ENCODE results near the gene RALGDS.
"Not testable (repeated sequence)": the region's sequence is repeated elsewhere in the genome, so short reads cannot be mapped to it uniquely, and the experiment has no call there.

RALGDS gene

DNA sequence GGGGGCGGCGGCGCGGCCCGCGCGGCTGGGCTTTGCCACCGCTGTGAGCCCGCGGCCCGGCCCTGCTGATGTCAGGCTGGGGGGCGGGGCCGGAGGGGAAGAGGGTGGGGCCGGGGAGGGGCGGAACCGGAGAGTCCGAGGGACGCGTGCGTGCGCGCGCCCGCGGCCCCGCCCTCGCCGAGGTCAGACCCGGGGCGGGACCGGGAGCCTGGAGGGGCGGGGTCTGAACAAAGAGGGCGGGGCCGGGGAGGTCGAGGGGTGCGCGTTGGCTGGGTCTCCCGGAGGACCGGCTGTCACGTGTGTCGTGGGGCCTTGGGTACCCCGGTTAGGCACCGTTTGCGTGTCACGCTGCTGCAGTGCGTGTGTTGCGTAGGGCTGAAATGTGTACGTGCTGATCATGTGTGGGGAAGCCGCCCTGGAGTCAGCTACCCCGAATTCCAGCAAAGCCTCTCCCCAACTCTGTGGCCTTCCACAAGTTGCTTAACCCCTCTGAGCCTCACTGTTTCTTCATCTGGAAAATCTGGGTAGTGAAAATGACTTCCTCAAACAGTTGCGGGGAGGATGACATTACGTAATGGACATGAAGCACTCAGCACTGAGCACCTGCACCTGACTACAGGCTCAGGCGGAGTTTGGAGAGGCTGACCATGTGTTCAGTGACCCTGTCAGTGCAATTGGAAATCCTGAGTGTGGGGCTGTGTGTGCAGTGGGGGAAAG, at the start of gene RALGDS:
Gene RALGDS, minus strand, starts transcription at position 43 of the 717 bp plus-strand sequence. CDS start 86 bp downstream, outside the sequence.
- peak; percentile 91 for DNase-seq

DNA sequence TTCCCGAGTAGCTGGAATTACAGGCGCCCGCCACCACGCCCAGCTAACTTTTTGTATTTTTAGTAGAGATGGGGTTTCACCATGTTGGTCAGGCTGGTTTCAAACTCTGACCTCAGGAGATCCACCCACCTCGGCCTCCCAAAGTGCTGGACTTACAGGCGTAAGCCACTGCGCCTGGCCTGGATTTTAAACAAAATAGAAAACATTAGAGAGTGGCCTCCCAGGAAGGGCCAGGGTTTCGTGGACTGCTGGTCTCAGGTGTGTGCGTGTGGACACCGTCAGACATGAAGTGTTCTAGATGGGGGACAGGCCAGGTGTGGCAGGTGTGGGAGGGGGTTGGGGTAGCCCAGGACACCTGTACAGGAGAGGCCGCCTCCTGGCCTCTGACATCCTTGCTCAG, 49.7 kb upstream of the RALGDS start:
- DNase-seq: no peak

DNA sequence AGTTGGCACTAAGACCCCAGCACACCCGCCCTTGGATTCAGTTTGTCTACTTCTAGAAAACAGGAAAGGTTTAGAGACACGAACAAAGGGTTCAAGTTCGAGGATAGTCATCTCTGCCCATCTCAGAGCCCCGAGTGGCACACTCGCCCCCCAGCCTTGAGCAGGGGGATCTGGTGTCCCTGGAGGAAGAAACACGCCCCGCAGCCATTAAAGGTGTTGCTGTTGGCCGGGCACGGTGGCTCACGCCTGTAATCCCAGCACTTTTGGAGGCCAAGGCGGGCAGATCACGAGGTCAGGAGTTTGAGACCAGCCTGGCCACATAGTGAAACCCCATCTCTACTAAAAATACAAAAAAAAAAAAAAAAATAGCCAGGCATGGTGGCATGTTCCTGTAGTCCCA, 48.6 kb upstream of the RALGDS start:
- DNase-seq: not testable (repeated sequence)

DNA sequence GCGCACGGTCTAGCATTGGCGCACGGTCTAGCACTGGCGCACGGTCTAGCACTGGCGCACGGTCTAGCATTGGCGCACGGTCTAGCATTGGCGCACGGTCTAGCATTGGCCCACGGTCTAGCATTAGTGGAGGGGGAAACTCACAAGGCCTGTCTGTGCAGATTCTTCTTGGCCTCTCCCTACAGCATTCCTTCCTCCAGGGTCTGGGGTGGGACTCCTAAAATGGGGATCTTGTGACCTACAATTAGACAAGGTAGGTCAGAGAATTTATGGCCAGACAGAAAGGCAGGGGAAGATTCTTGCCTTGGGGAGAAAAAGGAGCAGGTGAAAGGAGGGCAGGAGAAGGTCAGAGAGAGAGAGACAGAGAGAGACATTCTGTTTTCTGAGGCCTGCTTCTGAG, 48.1 kb upstream of the RALGDS start:
- DNase-seq: no peak

DNA sequence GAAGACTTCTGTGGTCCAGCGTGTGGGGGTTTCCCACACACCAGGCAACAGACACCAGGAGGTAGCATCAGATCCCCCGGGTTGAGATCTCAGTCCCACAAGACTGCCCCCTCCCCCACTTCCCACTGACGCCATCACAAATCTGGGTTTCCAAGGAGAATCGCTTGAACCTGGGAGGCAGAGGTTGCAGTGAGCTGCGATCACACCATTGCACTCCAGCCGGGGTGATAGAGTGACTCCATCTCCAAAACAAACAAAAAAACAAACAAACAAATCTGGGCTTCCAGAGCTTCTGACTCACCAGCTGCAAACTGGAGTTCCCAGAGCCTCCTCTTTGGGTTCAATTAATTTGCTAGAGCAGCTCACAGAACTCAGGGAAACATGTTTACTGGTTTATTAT, 47.4 kb upstream of the RALGDS start:
- DNase-seq: no peak

DNA sequence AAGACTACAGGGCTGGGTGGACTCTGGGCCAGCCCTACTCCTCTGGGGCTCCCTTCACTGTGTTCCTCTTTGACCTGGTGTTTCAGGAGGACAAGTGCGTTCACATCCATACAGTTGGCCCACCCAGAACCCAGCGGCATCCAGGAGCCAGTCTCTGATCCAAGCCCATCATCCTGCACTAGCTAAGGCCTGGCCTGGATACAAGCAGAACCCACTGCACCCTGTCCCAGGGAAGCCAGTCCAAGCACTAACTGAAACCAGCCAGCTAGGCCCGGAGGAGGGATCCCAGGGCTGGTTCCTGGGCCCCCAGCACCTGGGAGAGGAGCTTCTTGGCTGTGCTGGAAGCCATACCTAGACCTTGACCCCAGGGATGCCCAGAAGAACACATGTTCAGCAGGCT, 46.7 kb upstream of the RALGDS start:
- DNase-seq: no peak

DNA sequence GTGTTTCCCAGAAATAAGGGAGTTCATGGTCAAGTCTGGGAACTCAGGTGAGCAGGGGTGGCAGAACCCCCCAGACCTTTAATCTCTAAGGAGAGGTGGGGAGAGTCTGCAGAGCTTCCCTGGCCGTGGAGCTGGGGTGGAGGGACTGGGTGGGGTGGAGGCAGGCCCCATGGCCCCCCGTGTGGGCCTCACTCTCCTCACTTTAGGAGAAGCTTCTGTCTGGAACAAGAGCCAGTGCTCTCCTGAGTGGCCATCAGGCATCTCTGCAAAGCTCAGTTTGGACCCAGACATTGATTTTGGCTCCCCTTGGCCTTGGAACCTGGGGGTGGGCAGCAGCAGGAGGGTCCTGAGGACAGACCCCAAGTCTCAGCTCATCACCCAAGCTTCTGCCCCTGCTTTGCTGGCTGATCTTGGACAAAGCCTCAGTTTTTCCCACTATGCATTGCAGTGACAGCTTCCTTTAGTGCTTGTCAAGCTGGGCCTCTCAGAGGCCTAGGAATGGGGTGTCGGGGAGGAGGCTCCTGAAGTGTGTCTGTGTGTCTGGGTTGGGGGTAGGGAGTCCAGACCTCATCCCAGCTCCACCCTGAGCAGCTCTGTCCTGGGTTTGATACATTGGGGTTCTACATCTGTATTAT, 46.2 kb upstream of the RALGDS start:
- no peak for DNase-seq

DNA sequence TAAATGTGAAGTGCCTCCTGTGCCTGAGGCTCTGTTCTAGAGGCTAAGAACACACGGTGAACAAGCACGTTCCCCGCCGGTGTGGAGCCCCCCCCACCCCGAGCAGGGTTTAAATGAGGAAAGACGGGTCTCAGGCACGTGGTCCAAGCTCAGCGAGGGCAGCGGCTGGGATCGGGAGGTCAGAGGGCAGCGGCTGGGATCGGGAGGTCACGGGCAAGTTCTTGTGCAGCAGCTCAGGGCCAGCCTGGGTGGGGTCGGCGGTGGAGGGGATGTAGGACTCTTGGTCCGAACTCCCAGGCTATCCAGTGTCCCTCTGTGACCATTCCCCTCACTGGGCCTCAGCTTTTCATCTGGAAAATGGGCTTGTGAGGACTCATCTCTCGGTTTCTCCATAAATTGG, 45.4 kb upstream of the RALGDS start:
- no peak for DNase-seq

DNA sequence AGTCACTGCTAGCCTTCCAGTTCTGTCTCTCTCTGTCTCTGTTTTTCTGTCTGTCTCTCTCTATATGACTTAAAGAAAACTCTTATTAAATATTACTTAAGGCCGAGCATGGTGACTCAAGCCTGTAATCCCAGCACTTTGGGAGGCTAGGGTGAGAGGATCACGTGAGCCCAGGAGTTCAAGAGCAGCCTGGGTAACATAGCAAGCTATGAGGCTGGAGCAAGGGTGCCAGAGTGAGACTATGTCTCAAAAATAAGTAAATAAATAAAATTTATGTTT, 44.4 kb upstream of the RALGDS start:
- DNase-seq: no peak

DNA sequence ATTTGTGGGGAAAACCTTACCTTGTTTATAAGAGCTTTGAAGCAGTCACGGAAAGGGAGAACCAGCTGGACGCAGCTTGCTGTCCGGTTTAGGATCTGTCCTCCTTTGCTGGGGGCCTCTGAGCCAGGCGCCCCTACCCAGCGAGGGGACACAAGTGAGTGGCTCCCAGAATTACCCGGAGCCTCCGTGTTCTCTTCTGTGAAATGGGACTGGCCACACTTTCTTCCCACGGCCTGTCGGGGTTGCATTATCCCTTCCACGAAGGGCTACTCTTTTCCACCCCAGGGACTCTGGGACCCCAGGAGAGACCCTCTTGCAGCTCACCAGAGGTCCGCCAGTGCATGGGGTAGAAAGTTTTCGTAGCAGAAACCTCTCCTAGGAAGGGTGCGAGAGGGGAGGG, 43.2 kb upstream of the RALGDS start:
- DNase-seq: no peak

DNA sequence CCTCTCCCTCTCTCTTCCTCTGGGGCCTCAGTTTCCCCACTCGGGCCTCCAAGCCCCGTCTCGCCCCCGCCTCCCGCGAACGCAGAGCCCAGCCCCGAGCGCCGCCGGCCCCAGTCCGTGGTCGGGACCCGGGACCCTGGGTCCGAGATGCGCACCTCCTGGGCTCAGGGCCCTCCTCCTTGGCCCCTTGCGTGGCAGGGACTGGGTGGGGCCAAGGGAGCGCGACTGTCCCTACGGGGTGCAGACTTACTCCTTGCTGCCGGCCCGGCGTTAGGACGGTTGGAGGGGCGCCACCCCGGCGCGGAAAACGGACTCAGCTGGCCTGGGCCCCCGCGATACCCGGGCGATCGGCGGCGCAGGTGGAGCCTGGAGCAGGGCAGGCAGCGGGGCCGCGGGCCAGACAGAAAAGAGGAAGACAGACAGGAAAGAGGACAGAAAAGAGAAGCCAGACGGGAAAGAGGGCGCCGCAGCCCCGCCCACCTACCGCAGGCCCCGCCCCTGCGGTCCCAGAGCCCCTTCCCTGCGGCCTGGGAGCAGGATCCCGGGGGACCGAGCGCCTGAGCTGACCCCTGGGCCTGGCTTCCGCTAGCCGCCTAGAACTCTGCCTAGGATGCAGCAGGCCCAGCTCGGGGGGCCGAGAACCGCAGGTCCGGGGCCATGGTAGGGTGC, 42.6 kb upstream of the RALGDS start, which contains the start of gene GBGT1:
Gene GBGT1, minus strand, starts transcription at position 411 of the 669 bp plus-strand sequence. CDS start 1,502 bp downstream, outside the sequence.
- DNase-seq: no peak

DNA sequence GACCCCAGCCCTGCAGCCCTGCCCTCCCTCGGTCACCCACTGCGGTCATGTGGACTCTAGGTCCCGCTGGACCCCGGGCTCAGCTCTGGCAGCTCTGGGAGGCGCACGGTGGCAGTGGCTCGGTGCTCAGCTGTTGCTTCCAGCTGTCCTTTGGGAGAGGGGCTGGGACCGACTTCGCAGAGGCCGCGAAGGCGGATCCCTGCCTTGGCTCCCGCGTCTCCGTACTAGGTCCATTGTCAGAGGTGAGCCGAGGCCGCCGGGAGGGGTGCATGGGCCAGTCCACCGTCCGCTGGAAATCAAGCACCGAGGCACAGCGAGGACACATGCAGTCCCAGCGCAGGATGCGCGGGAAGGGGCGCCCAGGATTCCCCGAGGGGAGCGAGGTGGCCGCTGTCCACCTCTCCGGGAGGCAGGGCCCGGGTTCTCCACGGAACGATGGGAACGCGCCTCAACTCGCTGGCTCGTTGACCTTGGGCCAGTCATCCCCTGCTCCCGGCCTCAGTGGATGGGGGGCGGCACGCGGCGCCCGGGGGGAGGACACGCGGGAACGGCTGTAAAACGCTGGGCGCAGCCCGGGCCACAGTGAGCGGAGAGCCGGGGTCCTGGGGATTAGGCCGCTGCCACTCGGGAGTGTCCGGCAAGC, 41.9 kb upstream of the RALGDS start:
- no peak for DNase-seq

DNA sequence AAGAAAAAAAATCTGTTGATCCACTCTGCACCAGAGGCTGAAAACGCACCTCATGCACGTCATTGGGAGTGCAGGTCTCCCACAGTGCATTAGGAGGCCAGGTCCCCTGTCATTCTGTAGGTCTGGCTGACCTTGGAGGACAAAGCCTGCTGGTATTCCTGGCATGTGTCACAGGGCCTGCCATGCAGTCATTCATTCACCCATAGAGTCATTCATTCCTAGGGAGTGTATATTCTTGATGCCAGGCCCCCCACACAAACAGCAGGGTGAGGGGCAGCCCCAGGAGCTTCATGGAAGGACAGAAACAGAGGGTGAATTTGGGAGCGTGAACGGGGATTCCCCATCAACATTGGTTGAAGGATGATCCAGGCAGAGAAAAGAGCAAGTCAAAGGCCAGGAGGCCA, 40.5 kb upstream of the RALGDS start:
- no peak for DNase-seq

DNA sequence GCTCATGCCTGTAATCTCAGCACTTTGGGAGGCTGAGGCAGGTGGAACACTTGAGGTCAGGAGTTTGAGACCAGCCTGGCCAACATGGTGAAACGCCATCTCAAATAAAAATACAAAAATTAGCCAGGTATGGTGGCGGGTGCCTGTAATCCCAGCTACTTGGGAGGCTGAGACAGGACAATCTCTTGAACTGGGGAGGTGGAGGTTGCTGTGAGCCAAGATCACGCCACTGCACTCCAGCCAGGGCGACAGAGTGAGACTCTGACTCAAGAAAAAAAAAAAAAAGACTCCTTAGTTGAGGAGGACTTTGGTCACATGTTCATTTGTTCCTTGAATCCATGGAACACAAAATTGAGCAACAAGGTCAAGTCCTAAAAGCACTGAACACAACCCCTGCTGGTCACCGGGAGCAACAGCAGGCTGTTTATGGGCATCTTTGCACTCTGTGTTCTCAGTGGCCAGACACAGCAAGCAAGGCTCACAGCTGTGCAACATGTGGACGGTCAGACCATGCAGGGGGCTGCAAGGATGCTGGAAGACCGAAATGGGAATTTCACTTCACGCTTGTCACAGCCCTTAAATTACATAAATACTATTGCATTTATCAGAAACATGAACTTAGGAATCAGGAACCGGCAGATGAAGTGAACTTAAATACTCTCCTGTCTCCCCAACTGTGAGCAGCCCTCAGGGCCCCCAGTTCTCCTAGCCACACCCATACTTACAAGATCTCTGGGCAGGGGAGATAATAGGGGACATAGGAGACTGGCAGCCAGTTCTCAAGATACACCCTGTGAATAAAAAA, 39.9 kb upstream of the RALGDS start:
- peak; percentile 26 for DNase-seq

DNA sequence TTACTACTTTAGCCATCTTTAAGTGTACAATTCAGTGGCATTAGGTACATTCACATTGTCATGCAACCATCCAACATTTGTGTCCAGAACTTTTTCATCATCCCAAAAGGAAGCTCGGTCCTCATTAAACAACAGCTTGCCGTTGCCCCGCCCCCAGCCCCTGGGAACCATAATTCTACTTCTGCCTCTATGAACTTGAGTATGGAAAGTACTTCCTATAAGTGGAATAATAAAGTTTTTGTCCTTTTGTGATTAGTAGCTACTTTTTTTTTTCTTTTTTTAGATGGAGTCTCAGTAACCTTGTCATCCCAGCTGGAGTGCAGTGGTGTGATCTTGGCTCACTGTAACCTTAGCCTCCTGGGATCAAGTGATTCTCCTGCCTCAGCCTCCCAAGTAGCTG, 37.7 kb upstream of the RALGDS start:
- DNase-seq: no peak

DNA sequence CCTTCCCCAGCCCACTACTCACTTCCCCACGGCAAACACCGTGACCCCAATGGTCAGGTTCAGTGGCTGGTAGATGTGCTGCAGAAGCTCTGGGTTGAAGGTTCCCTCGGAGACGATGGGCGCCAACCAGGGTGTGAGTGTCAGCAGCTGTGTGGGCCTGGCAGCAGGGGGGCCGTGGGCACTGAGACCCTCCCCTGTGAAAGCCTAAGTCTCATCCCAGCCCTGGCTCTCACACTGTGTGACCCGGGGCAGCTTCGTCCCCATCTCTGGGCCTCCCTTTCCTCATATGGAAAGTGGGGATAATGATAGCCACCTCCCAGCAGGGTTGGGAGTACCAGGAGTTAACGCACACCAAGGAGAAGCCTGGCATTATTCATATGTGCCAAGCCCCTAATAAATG, 34.1 kb upstream of the RALGDS start:
- DNase-seq: no peak

DNA sequence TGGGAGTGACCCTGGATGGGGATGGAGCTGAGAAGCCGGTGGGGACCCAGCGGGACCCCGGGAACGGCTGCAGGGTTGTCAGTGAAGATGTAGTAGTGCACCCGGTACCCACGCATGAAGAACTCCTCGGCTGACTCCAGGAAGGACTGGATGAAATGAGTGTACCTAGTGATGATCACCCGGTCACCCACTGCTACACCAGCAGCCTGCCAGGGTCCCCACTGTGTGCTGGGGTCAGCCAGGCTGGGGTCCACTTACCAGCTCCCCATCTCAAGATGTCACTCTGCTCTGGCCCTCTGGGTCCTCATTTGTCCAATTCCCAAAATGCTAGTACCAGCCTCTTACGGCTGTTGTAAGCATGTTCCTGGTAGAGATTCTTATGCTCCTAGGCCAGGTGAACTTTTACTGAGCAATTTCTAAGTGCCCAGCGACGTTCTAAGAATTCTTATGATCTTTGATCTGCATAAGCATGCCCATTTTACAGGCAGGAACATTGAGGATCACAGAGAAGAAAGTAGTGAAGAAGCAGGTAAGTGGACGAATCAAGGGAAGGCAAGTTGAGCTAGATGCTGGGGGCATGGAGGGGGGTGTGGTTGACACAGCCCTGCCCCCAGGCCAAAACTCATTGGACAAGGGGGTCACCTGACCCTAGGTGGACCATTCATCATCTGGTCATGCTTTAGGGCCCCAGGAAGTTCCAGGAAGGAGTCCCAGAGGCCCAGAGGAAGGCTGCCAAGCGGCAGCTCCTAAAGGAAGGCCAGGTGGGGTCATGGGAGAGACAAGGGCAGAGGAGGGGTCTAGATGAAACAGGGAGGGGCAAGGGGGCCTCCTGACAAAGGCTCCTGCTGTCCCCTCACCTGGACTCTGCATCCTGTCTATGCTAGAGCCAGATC, 33.3 kb upstream of the RALGDS start:
- no peak for DNase-seq

DNA sequence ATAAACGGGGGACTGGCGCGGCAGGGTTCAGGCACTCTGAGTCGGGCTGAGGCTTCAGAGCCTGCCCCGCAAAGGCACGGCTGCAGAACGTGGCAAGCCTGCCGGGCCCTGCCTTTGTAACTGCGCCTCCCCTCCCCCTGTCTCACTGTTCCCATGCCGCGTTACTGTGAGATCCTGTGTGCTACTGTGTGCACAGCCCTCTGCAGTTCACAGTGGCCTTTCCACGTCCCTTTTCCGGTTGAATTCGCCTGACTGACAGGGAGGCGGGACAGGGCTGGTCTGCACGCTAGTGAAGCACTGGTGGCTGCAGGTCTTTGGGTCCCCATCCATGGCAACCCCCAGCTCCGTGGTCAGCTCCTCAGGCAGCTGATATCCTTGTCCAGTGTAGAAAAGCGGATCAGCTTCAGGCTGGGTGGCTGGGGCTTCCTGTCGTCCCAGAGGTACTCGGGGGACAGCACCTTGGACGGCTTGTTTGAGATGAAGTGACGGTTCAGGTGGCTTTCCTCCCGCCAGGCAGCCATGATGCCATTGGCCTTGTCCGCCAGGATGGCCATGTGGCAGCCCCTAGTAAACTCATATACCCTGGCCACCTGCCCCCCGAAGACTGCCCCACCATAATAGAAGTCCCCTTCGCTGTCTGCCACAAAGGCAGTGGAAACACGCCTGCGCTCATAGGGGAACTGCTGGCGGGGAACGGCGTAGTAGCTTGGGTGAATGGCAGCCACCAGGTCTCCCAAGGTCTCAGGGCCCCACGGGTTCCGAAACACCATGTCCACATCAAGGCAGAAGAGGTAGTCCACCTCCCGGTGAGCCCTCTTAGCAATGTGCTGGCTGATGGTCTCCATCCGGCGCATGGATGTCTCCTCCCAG, 32.4 kb upstream of the RALGDS start:
- DNase-seq: no peak

DNA sequence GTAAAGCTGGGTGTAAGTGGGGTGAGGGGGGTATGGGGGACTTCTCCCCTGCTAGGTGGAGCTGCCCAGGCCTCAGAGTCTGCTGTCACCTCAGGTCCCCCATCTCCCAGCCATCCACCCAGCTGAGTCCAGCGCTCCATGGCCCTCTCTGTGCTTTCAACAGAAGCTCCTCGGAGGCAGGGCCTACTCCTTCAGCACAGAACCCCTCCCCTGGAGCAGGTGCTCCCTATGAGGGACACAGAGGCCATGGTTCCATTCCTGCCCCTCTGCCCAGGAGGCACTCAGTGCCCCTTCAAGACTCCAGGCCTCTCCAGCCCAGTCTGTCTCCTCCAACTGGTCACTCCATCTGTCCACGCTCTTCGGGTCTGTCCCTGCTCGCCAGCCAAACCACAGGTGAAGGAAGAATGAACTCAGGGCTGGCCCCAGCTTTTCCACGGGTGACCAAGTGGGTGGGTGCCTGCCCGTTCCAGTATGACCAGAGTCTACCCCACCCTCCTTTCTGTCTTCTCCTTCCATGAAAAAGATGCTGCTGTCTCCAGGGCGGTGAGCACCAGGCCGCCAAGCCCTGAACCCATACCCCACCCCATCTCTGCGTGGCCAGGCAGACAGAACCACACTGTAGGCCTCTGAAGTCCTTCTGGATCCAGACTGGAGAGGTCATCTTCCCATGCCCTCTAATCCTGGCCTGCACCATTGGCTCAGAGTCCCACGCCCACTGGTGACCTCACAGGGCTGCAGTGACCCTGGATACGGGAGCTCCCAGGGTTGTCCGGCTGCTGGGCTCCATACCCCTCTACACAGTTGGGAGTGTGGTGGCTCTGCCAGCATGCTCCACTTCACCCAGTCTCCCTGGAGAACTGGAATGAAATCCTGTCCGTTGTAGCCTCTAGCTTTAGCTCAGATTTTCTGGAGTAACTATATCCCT, 30.8 kb upstream of the RALGDS start:
- DNase-seq: no peak

DNA sequence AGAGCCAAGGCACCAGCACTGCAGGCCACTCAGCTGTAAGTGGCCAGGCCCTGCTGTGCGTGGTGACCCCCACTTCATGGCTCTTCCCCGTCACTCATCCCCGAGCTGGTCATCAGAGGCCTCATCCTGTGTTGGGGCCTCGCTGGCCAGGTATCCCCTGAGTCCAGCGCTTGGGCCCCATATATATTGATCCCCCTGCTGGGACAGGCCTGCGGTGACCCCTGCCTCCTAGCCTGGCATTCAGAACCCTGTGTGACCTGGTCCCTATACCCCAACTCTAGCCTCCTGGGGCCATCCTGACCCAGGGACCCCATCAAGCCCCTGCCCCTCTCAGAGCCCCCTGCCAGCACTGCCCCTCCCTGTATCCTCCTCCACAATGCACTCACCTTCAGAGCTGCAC, 30.0 kb upstream of the RALGDS start:
- DNase-seq: no peak

All from NCI-H774 (cell line).